Karpas-422 (cell line): Measurements from ENCODE around the gene ANKEF1. TPM values are rescaled to one million over a fixed set of nuclear protein-coding genes. Genes with fewer than 3 reads are reported as not detected.
A peak's percentile ranks its signal among the peaks of the same experiment; 100 is the strongest.

Source experiments
- DNase-seq: peaks from one replicate; pipeline ENCODE4 v3.0.0-alpha.2; 2015
- H2AFZ ChIP-seq: fragments of 200-600 bp; sonication (generic); 2 replicates; pipeline ENCODE4 v1.6.1; 2014; ENCODE audit warnings: antibody characterized with exemption, low read length, mixed read lengths
- H3K27ac ChIP-seq: fragments of 200-600 bp; sonication (generic); 2 replicates; pipeline ENCODE4 v1.5.1; 2014; ENCODE audit warnings: mild to moderate bottlenecking, low read length, moderate library complexity
- H3K27me3 ChIP-seq: fragments of 200-600 bp; sonication (generic); 2 replicates; pipeline ENCODE4 v1.6.1; 2014; ENCODE audit warnings: low read length, mixed read lengths
- H3K36me3 ChIP-seq: fragments of 200-600 bp; sonication (generic); 2 replicates; pipeline ENCODE4 v1.6.1; 2014; ENCODE audit warnings: low read length, mixed read lengths; ENCODE audit not compliant: insufficient read depth
- H3K4me1 ChIP-seq: fragments of 200-600 bp; sonication (generic); 2 replicates; pipeline ENCODE4 v1.6.1; 2014; ENCODE audit warnings: mild to moderate bottlenecking, low read length, mixed read lengths
- H3K4me2 ChIP-seq: fragments of 200-600 bp; sonication (generic); 2 replicates; pipeline ENCODE4 v1.6.1; 2014; ENCODE audit warnings: low read length, low read depth, mild to moderate bottlenecking; ENCODE audit not compliant: poor library complexity, severe bottlenecking
- H3K4me3 ChIP-seq: fragments of 200-600 bp; sonication (generic); 2 replicates; pipeline ENCODE4 v1.5.1; 2014; ENCODE audit warnings: mild to moderate bottlenecking, antibody characterized with exemption, low read length, mixed read lengths
- H3K79me2 ChIP-seq: fragments of 200-600 bp; sonication (generic); 2 replicates; pipeline ENCODE4 v1.6.1; 2014; ENCODE audit warnings: mild to moderate bottlenecking, low read length, mixed read lengths
- H3K9ac ChIP-seq: fragments of 200-600 bp; sonication (generic); 2 replicates; pipeline ENCODE4 v1.6.0; 2014; ENCODE audit warnings: low read length
- H3K9me2 ChIP-seq: fragments of 200-600 bp; sonication (generic), shearing (Covaris generic); replicated peaks from 2 replicates; pipeline ENCODE4 v1.6.0; 2014; ENCODE audit warnings: mild to moderate bottlenecking, low read length, moderate library complexity; ENCODE audit not compliant: insufficient read depth
- H3K9me3 ChIP-seq: fragments of 300-700, 200-600 bp; sonication (generic); 2 replicates; pipeline ENCODE4 v1.6.1; 2014; ENCODE audit warnings: low read length, mixed read lengths
- H4K20me1 ChIP-seq: fragments of 200-600 bp; sonication (generic); 2 replicates; pipeline ENCODE4 v1.6.1; 2014; ENCODE audit warnings: mild to moderate bottlenecking, antibody characterized with exemption, low read length, low read depth; ENCODE audit not compliant: insufficient read depth
- total RNA-seq: library from RNA; depleted of rRNA; stranded (reverse); fragments of >200 nt; shearing (Covaris generic); gene quantifications from 2 replicates; pipeline ENCODE4 v1.2.3, GENCODE V29; 2014; ENCODE audit warnings: low replicate concordance

Gene ANKEF1
- total RNA-seq, 1 experiment from 2014 or later, result 9.6 TPM

DNA sequence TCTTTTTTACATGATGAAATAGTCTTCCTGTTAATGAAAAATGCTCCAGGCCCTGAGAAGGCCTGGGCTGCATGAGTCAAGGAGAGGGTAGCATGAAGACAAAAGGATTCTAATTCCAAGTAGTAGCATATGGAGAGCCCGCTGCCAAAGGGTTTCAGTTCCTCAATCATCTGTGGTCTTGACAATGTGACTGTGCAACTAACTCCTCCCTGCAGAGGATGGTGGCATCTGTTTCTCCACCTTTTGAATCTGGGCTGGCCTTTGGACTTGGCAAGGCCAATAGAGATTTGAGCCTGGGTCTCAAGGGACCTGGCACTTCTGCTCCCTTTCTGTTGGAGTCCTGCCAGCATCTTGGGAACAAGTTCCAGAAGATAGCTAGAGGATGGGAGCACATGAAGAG, 35.1 kb upstream of the ANKEF1 start:
- H2AFZ ChIP-seq, result no peak overlapping the region; the same call in 1 of the 2 replicates
- peaks cover 10% of the 10 kb centered on the region for H3K4me1 ChIP-seq
- H3K27me3 ChIP-seq, result no peaks in the 10 kb centered on the region

DNA sequence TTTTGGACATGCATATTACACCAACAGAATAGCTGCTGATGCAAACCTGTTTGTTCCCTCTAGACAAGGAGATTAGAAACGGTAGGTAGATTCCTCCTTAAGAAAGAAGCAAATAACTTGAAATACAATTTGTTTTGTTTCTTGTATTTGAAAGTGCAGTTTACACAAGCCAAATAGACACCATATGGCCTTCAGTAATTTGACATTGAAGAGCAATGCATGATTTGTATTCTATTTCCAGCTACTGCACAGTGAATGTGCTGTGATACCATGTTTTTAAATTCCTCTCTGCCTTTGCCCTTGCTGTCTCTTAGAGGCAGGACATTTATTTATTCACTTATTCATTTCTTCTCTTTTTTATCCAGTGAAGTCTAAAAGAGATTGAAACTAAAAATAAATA, 31.9 kb upstream of the ANKEF1 start:
- H3K36me3 ChIP-seq, result no peaks in the 10 kb centered on the region
- H3K9me2 ChIP-seq, result no peaks in the 10 kb centered on the region
- H3K4me1 ChIP-seq, result peaks cover 17% of the 10 kb centered on the region
- no peaks in the 10 kb centered on the region for H3K9me3 ChIP-seq
- H3K9ac ChIP-seq, result no peak overlapping the region
- no peaks in the 10 kb centered on the region for H4K20me1 ChIP-seq
- no peak overlapping the region for H3K4me2 ChIP-seq
- no peaks in the 10 kb centered on the region for H3K27me3 ChIP-seq
- DNase-seq, result no peak
- H3K79me2 ChIP-seq, result no peaks in the 10 kb centered on the region
- H3K27ac ChIP-seq, result no peak overlapping the region
- no peak overlapping the region for H3K4me3 ChIP-seq
- no peak overlapping the region for H2AFZ ChIP-seq

More for the DNA sequence above, 35.1 kb upstream of the ANKEF1 start:
- Histone ChIP-seq H3K9me2 (no peaks in the 10 kb centered on the region), H3K36me3 (no peaks in the 10 kb centered on the region), H4K20me1 (no peaks in the 10 kb centered on the region), H3K79me2 (no peaks in the 10 kb centered on the region), H3K4me3 (no peak overlapping the region), H3K4me2 (no peak overlapping the region), H3K27ac (no peak overlapping the region), H3K9me3 (no peaks in the 10 kb centered on the region), H3K9ac (no peak overlapping the region)
- DNase-seq, result peak; percentile 68

DNA sequence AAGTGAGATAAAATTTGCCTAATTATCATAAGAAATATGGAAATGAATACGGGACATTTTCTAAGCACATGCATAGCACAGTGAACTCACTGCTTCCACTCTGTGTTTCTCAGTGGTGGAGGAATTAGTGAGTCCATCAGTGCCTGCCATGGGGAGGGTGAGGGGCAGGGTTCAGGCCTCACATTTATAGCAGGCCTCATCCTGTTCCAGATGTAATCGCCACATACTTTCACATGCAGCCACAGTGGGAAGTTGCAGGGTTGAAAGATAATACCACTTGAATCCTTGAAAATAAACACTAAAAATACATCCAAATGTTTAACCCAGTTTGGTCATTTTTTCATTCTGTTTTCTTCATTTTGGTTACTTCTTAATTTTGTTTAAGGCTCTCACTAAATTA, 29.9 kb upstream of the ANKEF1 start:
- Histone ChIP-seq H3K9me2 (no peaks in the 10 kb centered on the region), H3K4me3 (no peak overlapping the region), H2AFZ (no peak overlapping the region), H3K79me2 (no peaks in the 10 kb centered on the region), H3K27me3 (no peaks in the 10 kb centered on the region), H3K36me3 (no peaks in the 10 kb centered on the region), H3K27ac (no peak overlapping the region), H4K20me1 (no peaks in the 10 kb centered on the region), H3K4me1 (peaks cover 16% of the 10 kb centered on the region), H3K9me3 (no peaks in the 10 kb centered on the region), H3K4me2 (no peak overlapping the region), H3K9ac (no peak overlapping the region)
- DNase-seq, result no peak

DNA sequence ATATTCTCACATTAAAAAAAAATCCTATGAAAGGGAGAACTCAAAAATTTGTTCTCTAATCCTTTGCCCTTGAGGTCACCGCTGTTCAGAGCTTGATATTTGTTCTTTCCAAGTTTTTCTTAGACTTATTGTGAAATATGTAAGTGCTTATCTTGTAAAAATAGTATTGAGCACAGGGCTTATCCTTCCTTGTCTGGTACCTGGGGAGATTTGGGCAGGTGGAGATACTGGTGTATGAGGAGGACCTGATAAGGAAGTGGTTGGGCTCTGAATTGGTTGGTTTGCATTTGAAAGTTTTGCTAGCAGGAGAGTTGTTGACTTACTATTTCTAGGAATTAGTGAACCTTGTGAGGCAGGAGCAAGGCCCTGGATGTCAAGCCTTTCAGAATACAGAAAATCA, 28.9 kb upstream of the ANKEF1 start:
- Histone ChIP-seq H3K4me3 (no peak overlapping the region), H3K79me2 (no peaks in the 10 kb centered on the region), H3K9me3 (no peaks in the 10 kb centered on the region), H3K27ac (no peak overlapping the region), H3K9me2 (no peaks in the 10 kb centered on the region), H4K20me1 (no peaks in the 10 kb centered on the region), H2AFZ (no peak overlapping the region), H3K27me3 (no peaks in the 10 kb centered on the region), H3K4me1 (peaks cover 18% of the 10 kb centered on the region), H3K9ac (no peak overlapping the region), H3K4me2 (no peak overlapping the region), H3K36me3 (no peaks in the 10 kb centered on the region)
- DNase-seq, result no peak

DNA sequence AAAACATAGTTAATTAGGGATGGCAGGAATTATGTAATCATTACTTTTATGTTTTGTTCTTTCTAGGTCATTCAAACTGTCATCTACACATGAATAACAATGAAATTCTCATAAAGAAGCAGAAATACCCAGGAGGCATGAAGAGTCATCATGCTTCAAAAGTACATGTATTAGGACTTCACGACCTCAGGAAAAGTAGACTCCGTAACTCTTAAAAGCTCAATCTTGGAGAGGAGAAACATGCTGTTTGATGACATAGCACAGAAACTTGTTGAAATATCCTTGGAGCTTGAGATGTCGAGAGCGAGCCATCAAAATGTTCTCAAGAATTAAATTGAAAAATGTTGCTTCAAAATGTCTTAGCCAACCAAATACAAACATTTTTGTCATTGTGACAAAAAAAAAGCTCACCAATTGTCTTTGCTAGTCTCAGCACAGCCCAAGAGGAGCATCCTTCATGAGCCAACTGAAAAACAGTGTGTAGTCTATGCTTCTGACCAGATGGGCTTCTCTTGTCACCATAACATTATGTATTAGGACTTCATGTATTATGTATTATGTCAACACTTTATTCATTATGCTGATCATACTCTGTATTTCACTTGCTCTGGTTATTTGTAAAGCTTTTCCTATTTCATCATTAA, 28.2 kb upstream of the ANKEF1 start:
- H3K36me3 ChIP-seq, result no peaks in the 10 kb centered on the region
- no peak overlapping the region for H3K4me2 ChIP-seq
- H3K9me3 ChIP-seq, result no peaks in the 10 kb centered on the region
- H3K4me3 ChIP-seq, result no peak overlapping the region
- H3K4me1 ChIP-seq, result peaks cover 18% of the 10 kb centered on the region
- no peak overlapping the region for H3K9ac ChIP-seq
- H2AFZ ChIP-seq, result no peak overlapping the region
- no peaks in the 10 kb centered on the region for H3K27me3 ChIP-seq
- no peak overlapping the region for H3K27ac ChIP-seq
- no peaks in the 10 kb centered on the region for H3K79me2 ChIP-seq
- no peaks in the 10 kb centered on the region for H4K20me1 ChIP-seq
- DNase-seq, result no peak
- no peaks in the 10 kb centered on the region for H3K9me2 ChIP-seq

DNA sequence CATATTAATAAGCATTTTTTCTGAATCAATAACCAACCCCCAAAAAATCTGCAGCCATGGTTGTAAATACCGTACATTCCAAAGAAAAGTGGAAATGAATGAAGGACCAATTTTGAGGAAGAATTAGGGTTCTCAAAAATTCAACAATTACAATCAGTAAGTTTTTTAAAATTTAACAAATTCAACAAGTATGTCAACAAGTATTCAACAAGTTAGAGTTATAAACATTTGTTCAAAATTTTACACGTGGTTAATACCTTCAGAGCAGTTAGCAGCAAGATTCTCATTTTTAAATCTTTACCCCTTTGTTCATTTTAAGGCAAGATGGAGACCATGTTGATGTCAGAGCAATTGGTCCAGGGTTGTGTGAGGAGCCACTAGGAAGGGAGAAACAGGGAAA, 27.6 kb upstream of the ANKEF1 start:
- Histone ChIP-seq H3K27ac (no peak overlapping the region), H3K4me3 (no peak overlapping the region), H2AFZ (no peak overlapping the region), H4K20me1 (no peaks in the 10 kb centered on the region), H3K36me3 (no peaks in the 10 kb centered on the region), H3K27me3 (no peaks in the 10 kb centered on the region), H3K9me2 (no peaks in the 10 kb centered on the region), H3K79me2 (no peaks in the 10 kb centered on the region), H3K4me1 (peaks cover 18% of the 10 kb centered on the region), H3K9me3 (no peaks in the 10 kb centered on the region), H3K9ac (no peak overlapping the region), H3K4me2 (no peak overlapping the region)
- no peak for DNase-seq

DNA sequence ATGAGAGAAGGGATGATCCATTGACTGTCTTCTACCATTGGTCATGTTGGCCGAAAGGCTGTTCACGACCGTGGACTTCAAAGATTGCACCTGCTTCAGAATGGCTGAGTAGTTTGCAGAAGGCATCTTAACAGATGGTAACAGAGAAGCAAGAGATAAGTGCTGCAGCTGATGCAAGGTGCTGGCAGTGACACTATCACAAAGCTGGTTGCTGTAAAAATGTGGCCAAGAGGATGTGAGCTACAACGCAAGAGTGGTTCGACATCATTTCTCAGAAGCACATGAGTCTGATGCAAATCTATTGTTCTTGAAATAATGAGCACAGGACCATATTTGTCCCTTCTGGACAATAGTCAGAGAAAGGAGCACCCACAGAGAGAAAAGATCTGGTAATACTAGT, 27.0 kb upstream of the ANKEF1 start:
- H3K9ac ChIP-seq, result no peak overlapping the region
- peak overlapping the region; percentile 51; the same call in 1 of the 2 replicates for H2AFZ ChIP-seq
- H3K27ac ChIP-seq, result no peak overlapping the region
- peaks cover 20% of the 10 kb centered on the region for H3K4me1 ChIP-seq
- H3K4me2 ChIP-seq, result peak overlapping the region; percentile 29
- no peaks in the 10 kb centered on the region for H3K9me2 ChIP-seq
- no peaks in the 10 kb centered on the region for H3K27me3 ChIP-seq
- peak; percentile 65 for DNase-seq
- H3K79me2 ChIP-seq, result no peaks in the 10 kb centered on the region
- no peaks in the 10 kb centered on the region for H3K9me3 ChIP-seq
- H3K4me3 ChIP-seq, result no peak overlapping the region
- no peaks in the 10 kb centered on the region for H3K36me3 ChIP-seq
- no peaks in the 10 kb centered on the region for H4K20me1 ChIP-seq

DNA sequence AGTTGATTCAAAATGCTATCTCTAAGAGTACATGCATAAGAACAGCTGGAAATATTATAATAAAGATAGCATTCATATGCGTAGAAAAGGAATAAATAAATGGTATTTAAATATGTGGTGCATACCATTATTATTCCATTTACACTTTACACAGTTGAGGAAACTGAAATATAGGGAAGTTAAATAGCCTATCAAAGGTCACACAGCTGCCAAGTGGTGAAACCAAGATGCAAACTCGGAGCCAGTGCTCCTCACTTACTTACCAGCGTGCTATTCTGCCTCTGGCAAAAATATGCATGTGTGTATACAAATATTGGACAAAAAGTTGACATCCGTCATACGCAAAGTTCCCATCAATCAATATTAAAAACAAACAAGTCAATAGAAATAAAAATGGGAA, 22.3 kb upstream of the ANKEF1 start:
- Histone ChIP-seq H3K27ac (no peak overlapping the region), H2AFZ (no peak overlapping the region), H3K9ac (no peak overlapping the region), H3K4me1 (peaks cover 17% of the 10 kb centered on the region), H3K79me2 (no peaks in the 10 kb centered on the region), H3K27me3 (no peaks in the 10 kb centered on the region), H3K9me3 (no peaks in the 10 kb centered on the region), H4K20me1 (no peaks in the 10 kb centered on the region), H3K36me3 (no peaks in the 10 kb centered on the region), H3K4me2 (no peak overlapping the region), H3K9me2 (no peaks in the 10 kb centered on the region), H3K4me3 (no peak overlapping the region)
- DNase-seq, result no peak
